HUES6 (cell line): ENCODE data around the gene MMD.

Experiments
- H3K27ac ChIP-seq: 2 replicates; pipeline ENCODE4 v1.7.0; 2013; ENCODE audit warnings: low read depth, mild to moderate bottlenecking, low read length, inconsistent platforms
- H3K27me3 ChIP-seq: 2 replicates; pipeline ENCODE4 v1.6.1; 2013; ENCODE audit warnings: low read length; ENCODE audit not compliant: control insufficient read depth, insufficient read depth
- H3K36me3 ChIP-seq: 2 replicates; pipeline ENCODE4 v1.6.1; 2013; ENCODE audit warnings: low read length; ENCODE audit not compliant: control insufficient read depth, insufficient read depth
- H3K4me1 ChIP-seq: 2 replicates; pipeline ENCODE4 v1.6.1; 2013; ENCODE audit warnings: low read length; ENCODE audit not compliant: control insufficient read depth, insufficient read depth
- H3K4me3 ChIP-seq: 2 replicates; pipeline ENCODE4 v1.5.1; 2013; ENCODE audit warnings: low read depth, low read length
- H3K9ac ChIP-seq: one replicate; pipeline ENCODE4 v1.6.1; 2013; ENCODE audit warnings: mild to moderate bottlenecking, low read length
- H3K9me3 ChIP-seq: 2 replicates; pipeline ENCODE4 v1.6.1; 2013; ENCODE audit warnings: low read depth, low read length; ENCODE audit not compliant: control insufficient read depth, insufficient read depth

Gene MMD

GRCh38 chr17:55418369-55419268, 3.0 kb downstream of the MMD start:
- Histone ChIP-seq H3K27me3 (no peaks in the 10 kb centered on the region), H3K4me1 (peaks cover 12% of the 10 kb centered on the region), H3K9me3 (no peaks in the 10 kb centered on the region), H3K27ac (no peak overlapping the region), H3K36me3 (peaks cover 9% of the 10 kb centered on the region), H3K4me3 (no peak overlapping the region), H3K9ac (no peak overlapping the region)

GRCh38 chr17:55417411-55418268, 4.0 kb downstream of the MMD start:
- no peak overlapping the region for H3K27ac ChIP-seq
- no peaks in the 10 kb centered on the region for H3K9me3 ChIP-seq
- H3K4me3 ChIP-seq: no peak overlapping the region
- no peaks in the 10 kb centered on the region for H3K27me3 ChIP-seq
- no peak overlapping the region for H3K9ac ChIP-seq
- H3K36me3 ChIP-seq: peaks cover 18% of the 10 kb centered on the region
- H3K4me1 ChIP-seq: peaks cover 12% of the 10 kb centered on the region

- Histone ChIP-seq H3K27ac (no peak overlapping the region), H3K9ac (no peak overlapping the region)
Measured at GRCh38 chr17:55416470-55417052, 5.1 kb downstream of the MMD start.

GRCh38 chr17:55416000-55416399, 5.6 kb downstream of the MMD start:
- Histone ChIP-seq H3K27me3 (no peaks in the 10 kb centered on the region), H3K4me3 (no peak overlapping the region), H3K9ac (no peak overlapping the region), H3K27ac (no peak overlapping the region), H3K36me3 (peaks cover 34% of the 10 kb centered on the region), H3K9me3 (no peaks in the 10 kb centered on the region), H3K4me1 (peaks cover 9% of the 10 kb centered on the region)

More at GRCh38 chr17:55416470-55417052, 5.1 kb downstream of the MMD start:
- Histone ChIP-seq H3K36me3 (peaks cover 28% of the 10 kb centered on the region), H3K9me3 (no peaks in the 10 kb centered on the region), H3K27me3 (no peaks in the 10 kb centered on the region), H3K4me3 (no peak overlapping the region), H3K4me1 (peaks cover 9% of the 10 kb centered on the region)

- Histone ChIP-seq H3K4me1 (peaks cover 1% of the 10 kb centered on the region), H3K4me3 (no peak overlapping the region), H3K9ac (no peak overlapping the region), H3K9me3 (no peaks in the 10 kb centered on the region), H3K27me3 (no peaks in the 10 kb centered on the region), H3K36me3 (peaks cover 44% of the 10 kb centered on the region), H3K27ac (no peak overlapping the region)
Measured at GRCh38 chr17:55414983-55415382, 6.7 kb downstream of the MMD start.

GRCh38 chr17:55413825-55414489, 7.7 kb downstream of the MMD start:
- Histone ChIP-seq H3K9me3 (no peaks in the 10 kb centered on the region), H3K27ac (no peak overlapping the region), H3K9ac (no peak overlapping the region), H3K4me1 (no peaks in the 10 kb centered on the region), H3K36me3 (peaks cover 54% of the 10 kb centered on the region), H3K27me3 (no peaks in the 10 kb centered on the region), H3K4me3 (no peak overlapping the region)

- peaks cover 73% of the 10 kb centered on the region for H3K36me3 ChIP-seq
- H3K27me3 ChIP-seq: no peaks in the 10 kb centered on the region
- no peaks in the 10 kb centered on the region for H3K9me3 ChIP-seq
- no peak overlapping the region for H3K4me3 ChIP-seq
- H3K27ac ChIP-seq: no peak overlapping the region
- no peaks in the 10 kb centered on the region for H3K4me1 ChIP-seq
- no peak overlapping the region for H3K9ac ChIP-seq
Measured at GRCh38 chr17:55411463-55411855, 10.2 kb downstream of the MMD start.

GRCh38 chr17:55410722-55411462, 10.7 kb downstream of the MMD start:
- Histone ChIP-seq H3K4me1 (no peaks in the 10 kb centered on the region), H3K9me3 (no peaks in the 10 kb centered on the region), H3K27me3 (no peaks in the 10 kb centered on the region), H3K36me3 (peaks cover 78% of the 10 kb centered on the region), H3K4me3 (no peak overlapping the region), H3K9ac (no peak overlapping the region), H3K27ac (no peak overlapping the region)

- no peaks in the 10 kb centered on the region for H3K4me1 ChIP-seq
- no peak overlapping the region for H3K4me3 ChIP-seq
- H3K9me3 ChIP-seq: no peaks in the 10 kb centered on the region
- H3K36me3 ChIP-seq: peaks cover 92% of the 10 kb centered on the region
- no peak overlapping the region for H3K9ac ChIP-seq
- H3K27me3 ChIP-seq: no peaks in the 10 kb centered on the region
- no peak overlapping the region for H3K27ac ChIP-seq
Measured at GRCh38 chr17:55409030-55409800, 12.4 kb downstream of the MMD start.
